Activated naive CD4-positive, alpha-beta T cell treated with Interleukin-2 at 50 U/mL for 16 hours (primary cell): Measurements from ENCODE around the gene OLFM1.

ENCODE experiments used
- DNase-seq: peaks from one replicate; pipeline ENCODE4 v3.0.0-alpha.2; 2020

The OLFM1 gene

GRCh38 chr9:135076876-135077430 lies 10.5 kb upstream of the OLFM1 start:
- DNase-seq, result no peak

DNA sequence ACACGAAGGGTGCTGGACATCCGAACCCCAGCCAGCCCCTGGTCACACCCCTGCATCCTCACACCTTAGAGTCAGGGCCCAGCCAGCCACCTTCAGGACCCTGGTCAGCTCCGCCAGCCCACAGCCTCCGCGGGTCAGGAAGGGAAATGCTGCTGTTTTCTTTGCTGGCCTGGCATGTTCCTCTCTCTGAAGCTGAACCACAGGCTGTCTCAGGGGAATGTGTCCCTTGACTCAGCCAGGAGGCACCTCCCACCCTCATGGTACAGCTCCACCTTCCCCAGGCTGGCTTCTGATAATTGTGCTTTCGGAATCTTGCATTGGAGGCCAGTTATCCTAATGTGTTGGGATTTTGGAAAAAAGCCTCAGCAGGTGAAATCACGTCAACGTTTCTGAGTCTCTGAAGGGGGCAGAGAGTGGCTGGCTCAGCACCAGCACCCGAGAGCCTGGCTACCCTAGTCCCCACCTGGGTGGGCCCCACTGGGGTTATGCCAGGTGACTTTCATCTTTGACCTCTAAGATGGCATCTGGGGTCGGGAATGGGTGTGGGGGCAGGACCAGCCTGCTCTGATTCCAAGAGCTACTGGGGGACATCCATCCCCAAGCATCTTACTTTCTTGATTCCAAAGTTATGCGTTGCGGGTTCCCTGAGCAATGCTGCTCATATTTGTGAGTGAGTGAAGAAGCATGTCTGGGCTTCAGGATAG lies 9.8 kb upstream of the OLFM1 start:
- no peak for DNase-seq

DNA sequence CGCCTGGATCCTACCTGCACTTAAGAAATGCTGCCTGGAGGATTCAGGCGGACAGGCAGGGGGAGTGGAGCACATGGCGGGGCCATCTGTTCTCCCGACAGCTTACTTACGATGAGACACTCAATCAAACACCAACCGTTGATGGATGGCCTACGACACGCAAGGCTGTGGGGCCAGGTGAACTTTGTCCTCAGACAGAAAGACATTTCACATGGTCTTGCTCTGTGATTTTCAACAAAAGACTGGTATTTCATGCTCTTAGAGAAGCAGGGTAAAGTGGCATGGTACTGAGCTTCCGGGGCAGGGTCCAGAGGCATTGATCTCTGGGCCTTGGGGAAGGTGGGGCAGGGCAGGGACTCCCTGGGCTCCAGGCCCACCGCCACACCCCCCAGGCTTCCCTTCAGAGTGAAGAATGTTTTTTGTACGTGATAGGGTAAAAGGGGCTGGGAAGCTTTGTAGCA lies 9.1 kb upstream of the OLFM1 start:
- no peak for DNase-seq

DNA sequence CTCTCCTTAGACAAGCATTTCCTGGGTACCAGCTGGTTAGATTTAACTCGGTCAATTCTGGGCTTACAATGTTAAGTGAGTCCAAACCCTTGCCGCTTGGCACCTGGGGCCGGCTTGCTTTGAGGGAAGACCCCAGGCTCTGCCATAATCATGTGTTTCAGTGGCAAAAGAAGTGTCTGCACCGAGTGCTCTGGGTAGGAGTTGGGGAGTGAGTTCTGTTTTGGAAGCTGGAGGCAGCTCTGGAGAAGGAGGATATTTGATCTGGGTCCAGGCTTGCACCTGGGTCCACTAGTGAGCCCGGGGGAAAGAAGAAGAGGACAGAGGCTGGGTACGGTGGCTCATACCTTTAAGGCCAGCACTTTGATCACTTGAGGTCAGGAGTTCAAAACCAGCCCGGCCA lies 8.4 kb upstream of the OLFM1 start:
- DNase-seq, result no peak

GRCh38 chr9:135079676-135080075 lies 7.8 kb upstream of the OLFM1 start:
- no peak for DNase-seq

- DNase-seq, result no peak
Observed at GRCh38 chr9:135080286-135081263, 6.9 kb upstream of the OLFM1 start.

GRCh38 chr9:135081264-135081660 lies 6.2 kb upstream of the OLFM1 start:
- no peak for DNase-seq

- DNase-seq, result no peak
Observed at GRCh38 chr9:135081731-135082130, 5.7 kb upstream of the OLFM1 start.

DNA sequence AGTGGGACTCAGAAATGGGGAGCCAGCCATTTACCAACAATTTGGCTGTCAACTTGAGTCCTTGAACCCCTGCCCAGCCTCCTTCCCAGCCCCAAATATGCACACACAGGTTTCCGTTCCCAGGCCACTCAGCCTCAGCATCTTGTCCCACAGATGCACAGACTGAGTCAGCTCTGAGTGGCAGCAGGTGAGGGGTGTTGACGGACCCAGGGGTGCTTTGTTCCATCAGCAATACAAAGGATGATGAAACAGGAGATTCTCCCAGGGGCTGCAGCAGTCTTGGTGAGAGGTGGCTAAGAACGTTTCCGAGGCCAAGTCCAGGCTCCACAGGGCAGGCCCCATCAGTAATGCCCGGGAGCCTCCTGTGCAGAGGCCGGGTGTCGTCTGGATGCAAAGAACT lies 4.9 kb upstream of the OLFM1 start:
- DNase-seq, result no peak

DNA sequence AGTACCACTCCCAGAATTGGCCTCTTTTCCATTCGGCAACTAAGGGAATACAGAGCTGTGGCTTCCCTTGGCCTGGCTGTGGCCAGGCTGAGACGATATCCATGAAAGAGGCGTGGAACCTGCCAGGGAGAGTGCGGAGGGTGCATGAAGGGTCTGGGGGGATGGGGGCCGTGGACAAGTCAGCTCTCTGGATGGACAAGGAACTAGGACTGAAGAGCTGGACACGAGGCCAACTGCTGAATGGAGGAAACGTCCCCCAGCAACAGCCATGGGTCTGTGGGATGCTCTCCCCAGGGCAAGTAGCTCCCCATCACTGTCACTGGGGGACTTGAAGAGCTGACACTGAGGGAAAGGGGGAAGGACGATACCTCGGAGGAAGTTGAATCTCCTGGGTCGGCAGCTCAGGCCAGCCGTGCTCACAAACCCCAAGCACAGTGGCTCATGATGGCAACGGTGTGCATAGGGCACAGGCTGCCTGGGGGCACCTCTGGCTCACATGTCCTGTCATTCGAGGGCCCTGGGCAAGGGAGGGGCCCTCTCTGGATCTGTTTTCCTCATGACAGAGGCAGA lies 4.1 kb upstream of the OLFM1 start:
- no peak for DNase-seq

DNA sequence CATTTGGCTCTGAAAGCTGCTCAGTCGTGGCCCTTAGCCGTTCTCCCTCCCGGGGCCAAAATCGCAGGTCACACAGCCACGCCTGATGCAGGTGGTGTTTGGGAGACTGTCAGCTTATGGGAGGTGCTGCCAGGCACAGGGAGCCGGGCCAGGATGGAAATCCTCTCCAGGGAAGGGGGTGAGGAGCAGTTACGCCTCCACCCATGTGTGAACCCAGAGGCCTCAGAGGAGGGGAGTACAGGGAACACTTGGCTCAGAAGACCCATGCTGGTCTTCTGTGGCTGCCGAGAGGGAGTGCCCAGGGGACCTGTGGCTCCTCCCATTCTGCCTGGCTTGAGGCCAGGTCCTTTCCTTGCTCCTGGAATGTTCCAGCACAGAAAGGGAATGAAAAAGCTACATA lies 3.6 kb upstream of the OLFM1 start:
- no peak for DNase-seq

GRCh38 chr9:135084262-135084661 lies 3.2 kb upstream of the OLFM1 start:
- DNase-seq, result no peak

- no peak for DNase-seq
Observed at GRCh38 chr9:135084881-135085760, 2.3 kb upstream of the OLFM1 start.

DNA sequence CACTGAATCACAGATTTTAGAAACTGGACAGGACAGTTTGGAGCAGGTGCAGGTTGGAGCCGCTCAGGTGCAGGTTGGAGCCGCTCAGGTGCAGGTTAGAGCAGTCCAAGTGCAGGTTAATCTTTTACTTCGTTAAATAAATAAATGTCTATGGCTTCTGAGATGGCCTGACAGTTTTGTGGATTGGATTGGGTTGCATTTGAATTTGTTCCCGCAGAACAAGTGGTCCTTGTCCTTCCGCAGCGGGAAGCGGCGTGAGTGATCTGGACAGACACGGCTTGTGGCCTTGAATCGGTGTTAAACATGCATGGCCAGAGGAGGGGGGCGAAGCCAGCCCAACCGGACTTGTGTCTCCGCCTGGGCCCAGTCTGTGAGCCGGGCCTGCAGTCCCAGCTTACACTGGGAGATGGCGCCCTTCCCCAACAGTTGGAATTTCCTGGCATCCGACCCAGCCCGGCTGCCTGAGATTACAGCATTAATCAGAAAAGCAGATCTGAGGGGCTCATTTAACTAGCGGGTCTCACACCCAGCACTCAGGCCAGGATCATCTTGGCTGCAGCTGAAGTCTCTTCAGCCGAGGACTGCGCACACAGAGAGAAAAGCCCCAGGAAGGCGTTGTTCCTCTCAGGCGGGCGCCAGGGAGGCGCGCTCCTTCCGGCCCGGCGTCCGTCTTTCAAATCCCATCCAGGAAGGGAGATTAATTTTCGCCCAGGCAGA lies 1.5 kb upstream of the OLFM1 start:
- peak; percentile 6 for DNase-seq

GRCh38 chr9:135086597-135087488 lies 625 bp upstream of the OLFM1 start:
- no peak for DNase-seq

GRCh38 chr9:135087899-135088347 lies 455 bp downstream of the OLFM1 start:
- DNase-seq, result no peak

- DNase-seq, result no peak
Observed at GRCh38 chr9:135088348-135088978, 995 bp downstream of the OLFM1 start.

- no peak for DNase-seq
Observed at GRCh38 chr9:135088979-135089847, 1.7 kb downstream of the OLFM1 start.

DNA sequence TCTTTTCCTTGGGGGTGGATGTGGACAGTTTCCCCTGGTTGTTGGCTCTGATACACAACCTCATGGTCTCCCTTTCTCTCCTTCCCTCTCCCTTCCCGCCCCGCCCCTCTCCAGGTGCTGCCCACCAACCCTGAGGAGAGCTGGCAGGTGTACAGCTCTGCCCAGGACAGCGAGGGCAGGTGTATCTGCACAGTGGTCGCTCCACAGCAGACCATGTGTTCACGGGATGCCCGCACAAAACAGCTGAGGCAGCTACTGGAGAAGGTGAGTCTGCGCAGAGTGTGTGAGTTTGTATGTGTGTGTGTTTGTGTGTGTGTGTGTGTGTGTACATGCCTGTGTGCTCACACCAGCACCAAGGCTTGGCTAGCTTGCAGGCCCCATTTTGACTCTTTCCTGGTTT lies 2.6 kb downstream of the OLFM1 start:
- no peak for DNase-seq
